GM12892 (cell line): ENCODE results near the gene SAMD1.

ENCODE experiments used
- DNase-seq: peaks from one replicate; pipeline ENCODE4 v3.0.0; 2011; ENCODE audit not compliant: insufficient read length
- FAIRE-seq: peaks from 2 replicates; lab custom pipeline; 2011; peaks lifted over from hg19 to GRCh38; lab: Jason Lieb, UNC
- POLR2A ChIP-seq: IDR thresholded peaks from 2 replicates; pipeline ENCODE4 v1.6.1; 2011; ENCODE audit warnings: low read depth, low read length, control low read depth
- POLR2AphosphoS5 ChIP-seq: IDR thresholded peaks from 2 replicates; pipeline ENCODE4 v1.6.1; 2011; ENCODE audit warnings: low read depth, low read length, control low read depth
- TAF1 ChIP-seq: IDR thresholded peaks from 2 replicates; pipeline ENCODE4 v1.6.1; 2011; ENCODE audit warnings: low read depth, mild to moderate bottlenecking, control low read depth, low read length, borderline replicate concordance

The SAMD1 gene

GRCh38 chr19:14110650-14111049 lies 20.1 kb upstream of the SAMD1 start:
- DNase-seq (no peak), FAIRE-seq (no peak)
- TF ChIP-seq TAF1 (no peak), POLR2A (no peak), POLR2AphosphoS5 (no peak)

DNA sequence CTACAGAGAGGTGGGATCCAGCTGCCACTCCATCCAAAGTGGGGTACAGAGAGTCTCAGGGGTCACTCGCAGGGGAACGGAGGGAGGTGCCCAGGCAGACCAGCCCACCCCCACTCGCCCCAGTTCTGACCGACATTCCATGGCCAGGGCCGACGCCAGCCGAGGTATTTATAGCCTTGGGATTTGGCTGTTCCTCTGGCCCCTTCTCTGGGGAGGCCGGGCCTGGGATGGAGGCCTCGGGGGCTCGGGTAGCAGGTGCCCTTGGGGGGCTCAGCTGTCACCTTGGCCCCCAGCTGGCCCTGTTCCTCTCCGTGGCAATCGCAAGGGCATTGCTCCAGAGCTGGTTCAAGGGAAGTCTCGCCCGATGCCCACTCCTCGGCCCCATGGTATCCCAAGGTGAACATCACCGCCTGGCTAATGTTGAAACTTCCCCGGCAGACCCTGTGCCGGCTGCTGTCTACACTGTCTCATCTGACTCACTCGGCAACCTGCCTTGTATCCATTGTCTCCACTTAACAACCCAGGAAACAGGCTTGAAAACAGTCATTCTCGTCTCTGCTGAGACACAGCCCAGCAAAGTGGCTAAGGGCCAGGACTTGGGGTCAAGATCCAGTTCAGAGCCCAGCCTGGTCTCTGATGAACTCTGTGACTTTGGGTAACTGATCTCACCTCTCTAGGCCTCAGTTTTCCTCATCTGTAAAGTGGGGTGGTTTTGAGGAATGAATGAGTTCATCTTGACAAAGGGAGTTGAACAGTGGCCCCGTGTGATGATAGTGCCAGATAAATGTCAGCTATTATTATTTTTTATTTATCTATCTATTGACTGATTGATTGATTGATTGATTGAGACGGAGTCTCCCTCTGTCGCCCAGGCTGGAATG lies 17.3 kb upstream of the SAMD1 start:
- TF ChIP-seq TAF1 (no peak), POLR2AphosphoS5 (no peak), POLR2A (no peak)
- DNase-seq (no peak), FAIRE-seq (no peak)

- DNase-seq (no peak), FAIRE-seq (no peak)
- TF ChIP-seq POLR2A (no peak), POLR2AphosphoS5 (no peak), TAF1 (no peak)
These were observed 16.3 kb upstream of the SAMD1 start for GRCh38 chr19:14106840-14107239.

DNA sequence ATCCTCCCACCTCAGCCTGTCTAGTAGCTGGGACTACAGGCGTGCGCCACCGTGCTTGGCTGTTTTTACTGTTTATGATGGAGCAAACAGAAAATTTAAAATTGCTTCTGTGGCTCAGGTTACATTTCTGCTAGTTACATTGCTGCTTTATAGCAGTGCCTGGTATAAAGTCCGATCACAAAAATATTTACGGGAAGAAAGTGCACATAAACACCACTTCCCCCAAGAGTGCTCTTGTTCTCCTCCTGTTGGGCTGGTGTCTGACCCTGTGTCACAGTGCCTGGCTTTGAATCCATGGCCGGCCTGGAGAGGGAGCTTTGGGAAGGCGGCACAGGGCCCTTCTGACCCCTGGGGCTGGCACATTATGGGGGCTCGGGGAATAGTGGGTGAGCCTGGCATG lies 15.1 kb upstream of the SAMD1 start:
- no peak for FAIRE-seq

GRCh38 chr19:14103310-14103709 lies 12.8 kb upstream of the SAMD1 start:
- DNase-seq = no peak
- no peak for TF ChIP-seq POLR2AphosphoS5
- no peak for TF ChIP-seq TAF1
- no peak for TF ChIP-seq POLR2A
- FAIRE-seq = no peak

More for the DNA sequence above, 15.1 kb upstream of the SAMD1 start:
- DNase-seq = no peak
- TF ChIP-seq TAF1 = no peak

GRCh38 chr19:14102756-14103155 lies 12.2 kb upstream of the SAMD1 start:
- DNase-seq = no peak
- FAIRE-seq = no peak
- TF ChIP-seq POLR2A (no peak), POLR2AphosphoS5 (no peak), TAF1 (no peak)

- TF ChIP-seq POLR2AphosphoS5 = no peak
- no peak for TF ChIP-seq TAF1
- no peak for TF ChIP-seq POLR2A
- FAIRE-seq = no peak
- no peak for DNase-seq
These were observed 11.6 kb upstream of the SAMD1 start for GRCh38 chr19:14102102-14102696.

GRCh38 chr19:14101003-14101545 lies 10.5 kb upstream of the SAMD1 start:
- FAIRE-seq = no peak
- TF ChIP-seq TAF1 (no peak), POLR2AphosphoS5 (no peak), POLR2A (no peak)
- no peak for DNase-seq

DNA sequence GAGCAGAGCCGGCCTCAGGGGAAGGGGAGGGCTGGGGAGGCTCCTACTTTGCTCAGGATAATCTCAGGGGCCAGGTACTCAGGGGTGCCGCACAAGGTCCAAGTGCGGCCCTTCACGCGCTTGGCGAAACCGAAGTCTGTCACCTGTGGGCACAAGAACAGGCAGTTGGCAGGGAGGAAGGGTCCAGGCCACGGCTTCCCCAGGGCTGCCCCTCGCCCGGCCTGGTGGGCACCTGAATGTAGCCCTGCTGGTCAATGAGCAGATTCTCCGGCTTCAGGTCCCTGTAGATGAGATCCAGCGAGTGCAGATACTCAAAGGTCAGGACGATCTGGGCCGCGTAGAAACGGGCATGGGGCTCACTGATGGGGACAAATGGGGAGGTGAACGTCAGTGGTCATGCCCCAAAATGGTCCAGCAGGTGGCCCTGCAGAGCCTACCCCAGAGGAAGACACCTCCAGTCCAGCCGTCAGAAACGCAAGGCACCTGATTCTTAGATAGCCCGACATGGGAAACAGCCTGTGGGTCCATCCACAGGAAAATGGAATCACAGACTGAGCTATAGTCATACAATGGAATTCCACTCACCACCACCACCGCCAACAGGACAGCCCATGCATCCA lies 7.1 kb upstream of the SAMD1 start:
- TF ChIP-seq POLR2A = no peak
- TF ChIP-seq TAF1 = no peak
- no peak for TF ChIP-seq POLR2AphosphoS5
- no peak for FAIRE-seq
- DNase-seq = no peak

DNA sequence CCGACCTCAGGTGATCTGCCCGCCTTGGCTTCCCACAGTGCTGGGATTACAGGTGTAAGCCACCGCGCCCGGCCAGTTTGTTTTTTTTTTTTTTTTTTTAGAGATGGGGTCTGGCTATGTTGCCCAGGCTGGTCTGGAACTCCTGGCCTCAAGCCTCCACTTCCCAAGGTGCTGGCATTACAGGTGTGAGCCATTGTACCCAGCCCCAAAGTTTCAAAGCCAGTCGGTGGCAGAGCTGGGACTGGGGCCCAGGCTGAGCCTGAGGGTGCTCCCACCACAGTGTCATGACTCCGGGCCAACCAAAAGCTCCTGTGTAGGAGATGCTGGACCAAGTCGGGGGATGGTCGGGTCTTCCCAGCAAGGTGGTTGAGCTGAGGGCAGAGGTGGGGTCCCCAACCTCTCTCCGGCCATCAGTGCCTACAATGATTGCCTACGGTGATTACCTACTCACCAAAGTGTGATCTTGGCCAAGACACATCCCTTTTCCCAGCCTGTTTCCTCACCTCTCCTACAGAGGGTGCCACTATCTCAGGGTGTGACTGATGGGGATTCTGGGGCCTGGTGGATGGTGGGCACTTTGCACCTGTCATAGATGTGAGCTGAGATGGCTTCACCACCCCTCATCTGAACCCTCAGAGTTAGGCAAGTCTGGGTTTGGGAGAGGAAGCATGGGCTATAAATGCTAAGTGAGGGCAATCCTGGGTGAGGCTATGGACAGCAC lies 5.9 kb upstream of the SAMD1 start:
- FAIRE-seq (no peak), DNase-seq (no peak)
- TF ChIP-seq POLR2AphosphoS5 = no peak
- no peak for TF ChIP-seq TAF1

DNA sequence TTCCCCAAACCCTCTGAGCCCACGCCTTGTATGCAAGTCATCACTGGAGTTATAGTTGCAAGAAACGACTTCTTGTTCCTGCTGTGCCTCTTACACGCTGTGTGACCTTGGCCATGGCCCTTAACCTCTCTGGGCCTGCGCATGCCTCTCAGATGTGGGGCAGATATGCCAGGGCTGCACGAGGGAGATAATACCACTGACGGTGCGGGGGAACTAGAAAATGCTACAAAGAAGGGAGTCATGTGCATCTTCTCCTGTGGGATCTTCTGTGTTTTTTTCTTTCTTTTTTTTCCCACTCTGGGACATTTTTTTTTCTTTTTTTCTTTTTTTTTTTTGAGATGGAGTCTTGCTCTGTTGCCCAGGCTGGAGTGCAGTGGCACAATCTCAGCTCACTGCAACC lies 4.3 kb upstream of the SAMD1 start:
- DNase-seq (no peak), FAIRE-seq (no peak)
- TF ChIP-seq TAF1 = no peak

DNA sequence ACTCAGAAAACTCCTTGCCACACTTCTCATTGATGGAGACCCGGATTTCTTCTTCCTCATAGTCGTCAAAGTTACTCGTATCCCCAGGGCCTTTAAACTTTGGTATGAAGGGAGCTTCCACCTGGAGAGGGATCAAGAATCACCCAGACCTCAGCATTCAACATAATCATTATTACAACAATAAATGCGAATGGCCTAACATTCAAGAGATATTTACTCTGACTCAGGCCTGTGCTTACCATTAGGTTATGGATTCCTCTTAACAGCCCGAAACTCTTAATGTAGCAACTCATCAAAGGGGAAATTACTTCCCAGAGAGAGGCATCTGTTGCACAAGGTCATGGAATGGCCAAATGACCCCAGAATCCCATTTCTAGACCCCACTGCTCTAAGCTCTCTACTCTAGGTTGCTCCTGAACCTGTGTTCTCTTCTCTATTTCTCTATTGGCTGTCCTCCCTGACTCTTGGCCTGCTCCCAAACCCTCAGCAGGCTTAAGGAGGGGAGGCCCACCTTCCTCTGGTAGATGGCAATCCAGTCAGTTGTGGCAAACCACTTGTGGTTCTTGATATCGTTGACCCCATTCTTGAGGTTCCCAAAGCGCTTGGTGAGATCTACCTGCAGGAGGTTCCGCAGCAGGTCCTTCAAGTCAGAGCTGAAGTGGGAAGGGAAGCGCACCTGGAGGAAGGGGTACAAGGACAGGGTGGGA lies 2.7 kb upstream of the SAMD1 start:
- no peak for TF ChIP-seq POLR2A
- TF ChIP-seq TAF1 = no peak
- no peak for TF ChIP-seq POLR2AphosphoS5
- FAIRE-seq (no peak), DNase-seq (no peak)
